Mucosa of descending colon (tissue), 3 donors: ENCODE data around the gene ITGAL. TPM values are rescaled to one million over a fixed set of nuclear protein-coding genes. Genes with fewer than 3 reads are reported as not detected.

Source experiments
- ATAC-seq: fragments of 200-7000 bp; cut with Tn5 transposase; one replicate; pipeline ENCODE4 v1.9.1; 2020; ENCODE audit warnings: mild to moderate bottlenecking, moderate library complexity
- DNase-seq, 3 donors: peaks; one replicate each; pipeline ENCODE4 v3.0.0-alpha.2; 2020
- H3K36me3 ChIP-seq: fragments of 200-600 bp; one replicate; pipeline ENCODE4 v1.8.0; 2021; ENCODE audit warnings: low read depth, mild to moderate bottlenecking
- H3K4me1 ChIP-seq: fragments of 200-600 bp; one replicate; pipeline ENCODE4 v1.8.0; 2021; ENCODE audit warnings: low read depth, mild to moderate bottlenecking
- H3K4me3 ChIP-seq: fragments of 200-600 bp; one replicate; pipeline ENCODE4 v1.8.0; 2021; ENCODE audit warnings: mild to moderate bottlenecking
- H3K9me3 ChIP-seq: fragments of 200-600 bp; one replicate; pipeline ENCODE4 v1.8.0; 2021; ENCODE audit warnings: mild to moderate bottlenecking
- intact Hi-C, 2 donors: fragments of 100-400 bp; cut with DNase I in 1 of 2; cut with micrococcal nuclease in 1 of 2; formaldehyde crosslinking; loops; one replicate each; pipeline versions ENCODE4 v1.11.0 to v1.11.1; 2022; cut with DNase I, micrococcal nuclease
- total RNA-seq, 3 donors: library from RNA; stranded (reverse); fragmentation: NEBNext Ultra II Directional in 2 of 3; extraction: Animal tissue kit (Norgen Biotek cat#: 25700) in 2 of 3; gene quantifications; one replicate each; pipeline versions ENCODE4 v1.2.1 to v1.2.4, GENCODE V29; 2021 to 2023
- TF ChIP-seq, protein P1 (sequence below): fragments of 200-600 bp; IDR thresholded peaks from one replicate; pipeline ENCODE4 v1.8.0; 2022; ENCODE audit warnings: antibody characterized with exemption, mild to moderate bottlenecking
- donor health status: DM: no; HTN: no; CAD: no; lungs with moderate emphysema.
- donor health status: DM: no; HTN: no; CAD: no.
- donor health status: DM: no; HTN: yes; CAD: no.

ITGAL gene
- total RNA-seq, 3 donors from 2014 or later, result 8.1 to 14.8 (median 8.5) TPM

- TF ChIP-seq, protein P1, sequence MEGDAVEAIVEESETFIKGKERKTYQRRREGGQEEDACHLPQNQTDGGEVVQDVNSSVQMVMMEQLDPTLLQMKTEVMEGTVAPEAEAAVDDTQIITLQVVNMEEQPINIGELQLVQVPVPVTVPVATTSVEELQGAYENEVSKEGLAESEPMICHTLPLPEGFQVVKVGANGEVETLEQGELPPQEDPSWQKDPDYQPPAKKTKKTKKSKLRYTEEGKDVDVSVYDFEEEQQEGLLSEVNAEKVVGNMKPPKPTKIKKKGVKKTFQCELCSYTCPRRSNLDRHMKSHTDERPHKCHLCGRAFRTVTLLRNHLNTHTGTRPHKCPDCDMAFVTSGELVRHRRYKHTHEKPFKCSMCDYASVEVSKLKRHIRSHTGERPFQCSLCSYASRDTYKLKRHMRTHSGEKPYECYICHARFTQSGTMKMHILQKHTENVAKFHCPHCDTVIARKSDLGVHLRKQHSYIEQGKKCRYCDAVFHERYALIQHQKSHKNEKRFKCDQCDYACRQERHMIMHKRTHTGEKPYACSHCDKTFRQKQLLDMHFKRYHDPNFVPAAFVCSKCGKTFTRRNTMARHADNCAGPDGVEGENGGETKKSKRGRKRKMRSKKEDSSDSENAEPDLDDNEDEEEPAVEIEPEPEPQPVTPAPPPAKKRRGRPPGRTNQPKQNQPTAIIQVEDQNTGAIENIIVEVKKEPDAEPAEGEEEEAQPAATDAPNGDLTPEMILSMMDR, result no peak
- intact Hi-C loops, result no loop called here
- Histone ChIP-seq H3K4me1 (peaks cover 29% of the 10 kb centered on the region), H3K36me3 (no peaks in the 10 kb centered on the region), H3K9me3 (no peaks in the 10 kb centered on the region), H3K4me3 (peak overlapping the region; percentile 80)
- DNase-seq (no peak), ATAC-seq (no peak)
These were observed 28.1 kb upstream of the ITGAL start for GRCh38 chr16:30444231-30445148.

DNA sequence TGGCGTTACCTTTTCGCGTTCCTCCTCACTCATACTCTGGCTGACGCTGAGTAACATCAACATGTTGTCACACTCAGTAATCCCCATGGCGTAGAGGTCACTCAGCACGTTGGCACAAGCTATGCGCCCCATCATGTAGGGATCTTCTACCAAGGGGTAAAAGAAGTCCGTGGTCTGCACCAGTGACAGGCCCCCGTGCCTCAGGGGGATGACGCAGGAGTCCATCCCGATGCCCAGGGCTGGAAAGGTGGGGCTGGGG, 27.5 kb upstream of the ITGAL start:
- Histone ChIP-seq H3K4me1 (peaks cover 29% of the 10 kb centered on the region), H3K36me3 (no peaks in the 10 kb centered on the region), H3K4me3 (peak overlapping the region; percentile 80), H3K9me3 (no peaks in the 10 kb centered on the region)
- TF ChIP-seq, protein P1, result no peak
- ATAC-seq (no peak), DNase-seq (no peak)
- intact Hi-C loops, result no loop called here

DNA sequence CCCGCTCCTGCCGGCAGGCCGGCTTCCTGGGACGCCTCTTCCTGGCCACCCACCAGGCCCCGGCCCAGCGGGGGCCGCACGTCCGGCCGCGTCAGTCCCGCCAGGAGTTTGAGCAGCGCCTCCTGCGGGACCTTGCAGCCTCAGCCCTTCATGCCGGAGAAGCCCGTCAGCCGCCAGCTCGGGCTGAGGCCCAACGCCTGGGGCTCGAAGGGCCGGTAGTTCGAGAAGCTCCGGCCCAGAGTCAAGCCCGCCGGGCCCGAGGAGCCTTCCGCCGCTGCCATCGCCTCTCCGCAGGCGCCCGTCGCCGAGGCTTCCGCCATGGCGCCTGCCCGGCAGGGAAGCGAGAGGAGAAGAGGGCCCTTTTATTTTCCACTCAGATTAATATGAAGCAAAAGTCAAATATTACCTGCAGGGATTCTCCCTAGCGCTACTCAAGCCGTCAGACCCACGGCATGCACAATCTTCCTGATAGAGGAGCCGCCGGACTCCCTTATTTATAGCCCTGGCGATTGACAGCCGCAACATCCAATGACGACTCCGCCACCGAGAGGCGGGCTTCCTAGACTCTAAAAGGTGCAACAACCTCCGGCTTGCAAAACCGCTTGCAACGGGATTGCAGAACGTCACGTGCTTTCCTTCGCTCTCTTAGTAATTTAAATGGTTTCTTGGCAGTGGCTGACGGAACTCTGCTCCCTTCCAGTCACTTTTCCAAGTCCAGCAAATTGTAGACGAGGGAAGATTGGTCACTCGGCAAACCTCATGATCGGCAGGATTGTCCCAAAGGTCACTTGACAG, 26.9 kb upstream of the ITGAL start, which contains the start of gene SEPHS2:
TSS of gene SEPHS2 (minus strand) at position 467 of the 795 bp plus-strand sequence. CDS start at position 320, 147 bp downstream.
- ATAC-seq, result peak; percentile 93
- Histone ChIP-seq H3K4me3 (peak within 1 kb of the TSS; percentile 80), H3K4me1 (peaks cover 29% of the 10 kb centered on the region), H3K36me3 (no peaks in the 10 kb centered on the region), H3K9me3 (no peaks in the 10 kb centered on the region)
- DNase-seq, result peak; percentile 99 to 100 (median 99)
- TF ChIP-seq, protein P1, result no peak
- intact Hi-C loops, result no loop called here

GRCh38 chr16:30446203-30446595, 26.3 kb upstream of the ITGAL start:
- DNase-seq, result peak in 1 of 3 donors; percentile 55
- Histone ChIP-seq H3K36me3 (no peaks in the 10 kb centered on the region), H3K4me1 (peaks cover 29% of the 10 kb centered on the region), H3K4me3 (no peak overlapping the region), H3K9me3 (no peaks in the 10 kb centered on the region)
- ATAC-seq, result no peak
- TF ChIP-seq, protein P1, result no peak
- intact Hi-C loops, result no loop called here

- no peaks in the 10 kb centered on the region for H3K36me3 ChIP-seq
- intact Hi-C loops, result no loop called here
- H3K9me3 ChIP-seq, result no peaks in the 10 kb centered on the region
- H3K4me1 ChIP-seq, result peaks cover 33% of the 10 kb centered on the region
- H3K4me3 ChIP-seq, result no peak overlapping the region
- DNase-seq, result peak in 2 of 3 donors; percentile 41 to 63
- peak; percentile 70 for ATAC-seq
- TF ChIP-seq, protein P1, result no peak
These were observed 24.9 kb upstream of the ITGAL start for GRCh38 chr16:30447512-30448226.
